HG03280 (cell line): ENCODE measurements around the gene CLCA1.

Experiments used
- ATAC-seq: cut with Tn5 transposase; IDR thresholded peaks from one replicate; pipeline ENCODE4 v1.9.1; 2021; ENCODE audit warnings: mild to moderate bottlenecking, moderate library complexity; ENCODE audit not compliant: unreplicated experiment

CLCA1 gene

GRCh38 chr1:86541859-86542258, 73.1 kb downstream of the CLCA1 start:
- ATAC-seq = no peak

- no peak for ATAC-seq
Observed at GRCh38 chr1:86542631-86543030, 73.9 kb downstream of the CLCA1 start.

GRCh38 chr1:86546787-86547221, 78.1 kb downstream of the CLCA1 start, which contains the start of gene CLCA4:
Gene CLCA4 (plus strand): TSS chr1:86547078. CDS start chr1:86547120, 42 bp downstream.
- ATAC-seq = no peak

- ATAC-seq = no peak
Observed at GRCh38 chr1:86548839-86549238, 80.1 kb downstream of the CLCA1 start.
